Lower lobe of right lung (tissue), 2 donors: ENCODE measurements around the gene VSIG8. TPM values are rescaled to one million over a fixed set of nuclear protein-coding genes. Genes with fewer than 3 reads are reported as not detected.

ENCODE experiments used
- ATAC-seq, 2 donors: fragments of 200-7000 bp; cut with Tn5 transposase; one replicate each; pipeline ENCODE4 v1.9.1; 2020 to 2022; ENCODE audit warnings: mild to moderate bottlenecking in 2 of 2, moderate library complexity in 2 of 2
- DNase-seq: peaks from one replicate; pipeline ENCODE4 v3.0.0-alpha.2; 2020
- H3K27ac ChIP-seq: fragments of 200-600 bp; one replicate; pipeline ENCODE4 v1.8.0; 2022
- H3K27me3 ChIP-seq: fragments of 200-600 bp; one replicate; pipeline ENCODE4 v1.8.0; 2022; ENCODE audit warnings: low read depth
- H3K36me3 ChIP-seq: fragments of 200-600 bp; one replicate; pipeline ENCODE4 v1.8.0; 2022; ENCODE audit warnings: mild to moderate bottlenecking
- H3K4me1 ChIP-seq: fragments of 200-600 bp; one replicate; pipeline ENCODE4 v1.8.0; 2022
- H3K4me3 ChIP-seq: fragments of 200-600 bp; one replicate; pipeline ENCODE4 v1.8.0; 2022; ENCODE audit warnings: mild to moderate bottlenecking
- H3K9me3 ChIP-seq: fragments of 200-600 bp; one replicate; pipeline ENCODE4 v1.8.0; 2022
- CTCF ChIP-seq: fragments of 200-600 bp; IDR thresholded peaks from one replicate; pipeline ENCODE4 v1.8.0; 2022; ENCODE audit warnings: antibody characterized with exemption, mild to moderate bottlenecking
- intact Hi-C: fragments of 100-400 bp; cut with DNase I; formaldehyde crosslinking; loops from one replicate; pipeline ENCODE4 v1.11.0; 2022
- microRNA-seq: library from miRNA; unstranded; fragments of <30 nt; microRNA quantifications from one replicate; pipeline ENCODE4 v1.2.0, GENCODE V29; 2020; ENCODE audit warnings: borderline number of aligned reads
- total RNA-seq: library from RNA; stranded (reverse); fragmentation: NEBNext Ultra II Directional; extraction: Animal tissue kit (Norgen Biotek cat#: 25700); gene quantifications from one replicate; pipeline ENCODE4 v1.2.1, GENCODE V29; 2021
- donor health status: DM: no; HTN: yes; CAD: no; lungs with severe emphysema.

VSIG8 gene
- total RNA-seq, 1 donor from 2014 or later = 0.35 TPM

GRCh38 chr1:159817276-159818041 lies 45.0 kb downstream of the VSIG8 start:
- Histone ChIP-seq H3K4me3 (no peak overlapping the region), H3K9me3 (no peaks in the 10 kb centered on the region), H3K27ac (no peak overlapping the region), H3K36me3 (no peaks in the 10 kb centered on the region), H3K4me1 (no peaks in the 10 kb centered on the region), H3K27me3 (no peaks in the 10 kb centered on the region)
- TF ChIP-seq CTCF = no peak
- ATAC-seq (peak in 1 of 2 donors; percentile 43), DNase-seq (no peak)
- intact Hi-C loops = no loop called here

DNA sequence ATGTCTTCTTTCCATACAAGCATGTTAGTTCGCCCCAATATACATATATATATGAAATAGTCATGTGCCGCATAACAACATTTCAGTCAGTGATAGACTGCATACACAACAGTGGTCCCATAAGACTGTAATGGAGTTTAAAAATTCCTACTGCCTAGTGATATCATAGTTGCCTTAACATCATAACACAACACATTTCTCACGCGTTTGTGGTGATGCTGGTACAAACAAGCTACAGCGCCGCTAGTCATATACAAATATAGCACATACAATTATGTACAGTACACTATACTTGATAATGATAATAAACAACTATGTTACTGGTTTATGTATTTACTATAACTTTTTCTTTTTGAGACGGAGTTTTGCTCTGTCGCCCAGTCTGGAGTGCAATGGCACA lies 46.5 kb downstream of the VSIG8 start:
- intact Hi-C loops = no loop called here
- DNase-seq = no peak
- Histone ChIP-seq H3K36me3 (no peaks in the 10 kb centered on the region), H3K4me3 (no peak overlapping the region), H3K4me1 (no peaks in the 10 kb centered on the region), H3K27me3 (no peaks in the 10 kb centered on the region), H3K27ac (no peak overlapping the region), H3K9me3 (no peaks in the 10 kb centered on the region)
- no peak for TF ChIP-seq CTCF
- no peak for ATAC-seq

GRCh38 chr1:159804924-159805323 lies 57.5 kb downstream of the VSIG8 start:
- intact Hi-C loops = no loop called here
- H3K36me3 ChIP-seq = no peaks in the 10 kb centered on the region
- H3K4me1 ChIP-seq = peaks cover 13% of the 10 kb centered on the region
- TF ChIP-seq CTCF = no peak
- no peaks in the 10 kb centered on the region for H3K9me3 ChIP-seq
- DNase-seq (no peak), ATAC-seq (no peak)
- no peak overlapping the region for H3K4me3 ChIP-seq
- H3K27ac ChIP-seq = no peak overlapping the region
- H3K27me3 ChIP-seq = no peaks in the 10 kb centered on the region

Small RNAs within 50 kb of the gene (microRNA-seq; reads per million reads assigned to microRNA genes)
- not detected for gene MIR4259

Other genes starting within 250 kb of the VSIG8 start
- gene CRP, start 148.1 kb downstream of the VSIG8 start, total RNA-seq = not detected
- 55.5 TPM for gene DUSP23, start 81.7 kb downstream of the VSIG8 start, total RNA-seq
- 2.3 TPM for gene FCRL6, start 60.3 kb downstream of the VSIG8 start, total RNA-seq
- 51.2 TPM for gene SLAMF8, start 35.8 kb downstream of the VSIG8 start, total RNA-seq
- 10.2 TPM for gene CFAP45, start 37.5 kb upstream of the VSIG8 start, total RNA-seq
- 451 TPM for gene TAGLN2, start 62.9 kb upstream of the VSIG8 start, total RNA-seq
- 2.0 TPM for gene IGSF9, start 83.0 kb upstream of the VSIG8 start, total RNA-seq
- gene SLAMF9, start 91.6 kb upstream of the VSIG8 start, total RNA-seq = not detected
- gene PIGM, start 169.3 kb upstream of the VSIG8 start, total RNA-seq = 6.9 TPM
- gene KCNJ10, start 207.5 kb upstream of the VSIG8 start, total RNA-seq = 0.15 TPM
- not detected for gene KCNJ9, start 218.9 kb upstream of the VSIG8 start, total RNA-seq
- 35.9 TPM for gene IGSF8, start 236.0 kb upstream of the VSIG8 start, total RNA-seq